ENCODE measurements around the gene DHRS9.
A peak's percentile ranks its signal among the peaks of the same experiment; 100 is the strongest.

Gene DHRS9

DNA sequence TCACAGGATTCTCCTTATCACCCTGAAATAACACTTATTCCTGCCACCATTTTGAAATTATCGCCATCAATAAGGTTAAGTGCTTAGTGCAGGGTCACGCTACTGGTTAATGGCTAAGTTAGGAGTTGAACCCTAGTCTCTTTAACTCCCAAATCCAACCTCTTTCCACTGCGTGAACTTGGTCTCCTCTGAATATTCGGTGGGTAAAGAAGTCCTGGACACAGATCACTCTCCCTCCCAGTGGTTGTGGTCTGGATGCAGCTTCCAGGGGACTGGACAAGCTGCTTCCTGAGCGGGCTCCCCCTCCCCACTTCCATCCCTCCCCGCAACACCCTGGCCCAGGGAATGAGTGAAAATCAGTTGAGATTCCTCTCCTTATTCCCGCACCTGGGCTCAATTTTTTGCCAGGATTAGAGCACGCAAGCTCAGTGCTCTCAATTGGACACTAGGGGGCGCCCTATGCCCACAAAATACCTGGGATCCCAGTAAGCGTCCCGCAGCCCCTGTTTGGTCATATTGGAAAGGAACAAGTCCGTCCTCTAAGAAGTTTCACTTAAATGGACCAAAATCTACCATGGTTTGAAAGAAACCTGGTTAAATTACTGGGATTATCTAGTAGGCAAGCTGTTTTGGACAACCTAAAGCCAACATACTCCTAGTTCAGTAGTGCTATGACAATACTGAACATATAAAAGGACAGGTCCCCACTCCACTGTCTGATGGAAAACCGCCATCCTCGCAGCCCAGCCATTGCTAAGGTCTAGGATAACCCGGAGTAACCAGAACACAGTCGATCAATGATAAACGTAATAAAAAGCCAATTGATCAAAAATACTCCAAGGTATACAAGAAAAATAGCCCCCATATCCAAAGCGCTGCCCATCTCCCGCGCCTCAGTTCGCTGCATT, 40.4 kb downstream of the DHRS9 start:
- Histone ChIP-seq H3K4me1 (ENCODE audit: control insufficient read depth, insufficient read depth, low read length) (no peaks in the 10 kb centered on the region), H3K9me3 (ENCODE audit: control insufficient read depth, insufficient read depth, low read depth, low read length) (no peaks in the 10 kb centered on the region), H3K27ac (ENCODE audit: extremely low read depth, low read depth, low read length) (no peak overlapping the region), H3K36me3 (ENCODE audit: control insufficient read depth in 2 of 2, insufficient read depth in 1 of 2, low read length in 2 of 2) (no peaks in the 10 kb centered on the region), H3K4me3 (ENCODE audit: low read depth, low read length) (no peak overlapping the region)
- TF ChIP-seq BCL11B (tag by site-specific recombination; IDR thresholded peaks at IDR 0.05; ENCODE audit: low read depth) (no peak), ZNF654 (tag by site-specific recombination; IDR thresholded peaks at IDR 0.05; ENCODE audit: low read depth) (peak; percentile 88), CTCF (tag by site-specific recombination; IDR thresholded peaks at IDR 0.05) (peak; percentile 80)
- ChIA-PET POLR2A (no interaction called here), CTCF (interaction anchor here (0.5 to 6.7 kb wide), 48 partner anchors 10 to 797 kb away, joined by 3 to 67 read pairs (median 4); no protein-coding TSS in a partner anchor)

- no peak overlapping the region for H3K4me3 ChIP-seq (ENCODE audit: low read depth, low read length)
- no peaks in the 10 kb centered on the region for H3K36me3 ChIP-seq (ENCODE audit: control insufficient read depth in 2 of 2, insufficient read depth in 1 of 2, low read length in 2 of 2)
- H3K27ac ChIP-seq (ENCODE audit: extremely low read depth, low read depth, low read length) = no peak overlapping the region
- TF ChIP-seq ZNF391 (tag by site-specific recombination; IDR thresholded peaks at IDR 0.05; ENCODE audit: borderline replicate concordance, low read depth) (no peak), ZNF747 (tag by site-specific recombination; IDR thresholded peaks at IDR 0.05) (no peak), ZNF677 (tag by site-specific recombination; IDR thresholded peaks at IDR 0.05) (no peak)
- no peaks in the 10 kb centered on the region for H3K9me3 ChIP-seq (ENCODE audit: control insufficient read depth, insufficient read depth, low read depth, low read length)
- no peaks in the 10 kb centered on the region for H3K4me1 ChIP-seq (ENCODE audit: control insufficient read depth, insufficient read depth, low read length)
- POLR2A ChIA-PET = no interaction called here
- CTCF ChIA-PET = interaction anchor here (0.5 to 6.7 kb wide), 27 partner anchors 9 to 782 kb away, joined by 3 to 67 read pairs (median 4); no protein-coding TSS in a partner anchor
These were observed 41.1 kb downstream of the DHRS9 start for GRCh38 chr2:169110419-169110818.

DNA sequence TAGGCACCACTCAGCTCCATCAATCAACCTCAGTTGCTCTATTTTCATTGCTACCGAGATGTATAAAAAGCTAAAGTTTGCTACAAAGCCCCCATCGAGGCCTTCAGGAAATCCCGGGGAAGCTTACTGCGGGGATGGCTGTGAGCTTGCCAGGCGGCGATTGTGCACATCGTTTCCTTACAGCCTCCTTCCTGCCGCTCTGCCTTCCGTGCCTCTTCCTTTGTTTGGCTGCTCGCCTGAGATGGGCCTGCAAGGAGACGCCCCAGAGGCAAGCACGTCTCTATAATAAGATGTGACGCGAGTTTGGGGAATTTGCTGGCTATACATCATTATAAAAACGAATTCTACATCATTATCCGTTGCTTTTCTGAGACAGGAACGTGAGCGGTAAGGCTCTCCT, 41.6 kb downstream of the DHRS9 start:
- no peaks in the 10 kb centered on the region for H3K36me3 ChIP-seq (ENCODE audit: control insufficient read depth in 2 of 2, insufficient read depth in 1 of 2, low read length in 2 of 2)

More for the DNA sequence above, 41.6 kb downstream of the DHRS9 start:
- ChIA-PET CTCF (interaction anchor here (0.5 to 6.7 kb wide), 15 partner anchors 11 to 783 kb away, joined by 3 to 67 read pairs (median 7); no protein-coding TSS in a partner anchor), POLR2A (no interaction called here)
- Histone ChIP-seq H3K4me1 (ENCODE audit: control insufficient read depth, insufficient read depth, low read length) (no peaks in the 10 kb centered on the region), H3K4me3 (ENCODE audit: low read depth, low read length) (no peak overlapping the region), H3K27ac (ENCODE audit: extremely low read depth, low read depth, low read length) (no peak overlapping the region), H3K9me3 (ENCODE audit: control insufficient read depth, insufficient read depth, low read depth, low read length) (no peaks in the 10 kb centered on the region)
- no peak for TF ChIP-seq ZNF223 (tag by site-specific recombination; IDR thresholded peaks at IDR 0.05)
- TF ChIP-seq KLF8 (tag by site-specific recombination; IDR thresholded peaks at IDR 0.05) = no peak
- TF ChIP-seq ZBTB21 (tag by site-specific recombination; IDR thresholded peaks at IDR 0.05) = no peak
- no peak for TF ChIP-seq ZNF558 (tag by site-specific recombination; IDR thresholded peaks at IDR 0.05)
- no peak for TF ChIP-seq PRDM2 (tag by site-specific recombination; IDR thresholded peaks at IDR 0.05; ENCODE audit: borderline replicate concordance)
- TF ChIP-seq ZFP69B (tag by site-specific recombination; IDR thresholded peaks at IDR 0.05) = no peak
- TF ChIP-seq ZNF133 (tag by site-specific recombination; IDR thresholded peaks at IDR 0.05) = no peak
- no peak for TF ChIP-seq GLI2 (tag by site-specific recombination; IDR thresholded peaks at IDR 0.05; ENCODE audit: borderline replicate concordance, low read depth)
- TF ChIP-seq ZNF513 (tag by site-specific recombination; IDR thresholded peaks at IDR 0.05) = no peak
- TF ChIP-seq BCL11A (tag by site-specific recombination; IDR thresholded peaks at IDR 0.05; ENCODE audit: low read depth) = no peak
- no peak for TF ChIP-seq ZNF274 (IDR thresholded peaks at IDR 0.05; ENCODE audit: low read length)
- TF ChIP-seq ZNF274 (tag by site-specific recombination; IDR thresholded peaks at IDR 0.05; ENCODE audit: borderline replicate concordance) = no peak
- TF ChIP-seq TCF7L2 (IDR thresholded peaks at IDR 0.05; ENCODE audit: borderline replicate concordance, low read depth, low read length) = no peak
- no peak for TF ChIP-seq ZNF433 (tag by site-specific recombination; IDR thresholded peaks at IDR 0.05; ENCODE audit: low read depth)
- TF ChIP-seq ZNF548 (tag by site-specific recombination; IDR thresholded peaks at IDR 0.05) = no peak

All from HEK293 (cell line).